GM13976 (cell line): ENCODE measurements around the gene SLC18A2.

ENCODE experiments used
- DNase-seq: peaks from one replicate; pipeline ENCODE4 v3.0.0; 2012; ENCODE audit warnings: low spot score
- CTCF ChIP-seq: IDR thresholded peaks from 2 replicates; pipeline ENCODE4 v1.5.1; 2012; ENCODE audit warnings: borderline replicate concordance, mild to moderate bottlenecking; ENCODE audit not compliant: insufficient read depth; ENCODE audit errors: extremely low read depth, missing control alignments, control extremely low read depth
- in situ Hi-C: fragments of 300-500 bp; cut with MboI; formaldehyde crosslinking; loops from one replicate; pipeline ENCODE4 v1.12.0; 2022; ENCODE audit warnings: low sequenced_read_pairs, mixed read lengths, inconsistent platforms; ENCODE audit not compliant: unreplicated experiment

SLC18A2 gene

GRCh38 chr10:117221156-117221711, 19.7 kb upstream of the SLC18A2 start:
- no peak for DNase-seq
- no peak for TF ChIP-seq CTCF
- in situ Hi-C loops = loop anchor here (25.0 kb wide), 1 partner anchor 1016 kb away; no protein-coding TSS in a partner anchor

DNA sequence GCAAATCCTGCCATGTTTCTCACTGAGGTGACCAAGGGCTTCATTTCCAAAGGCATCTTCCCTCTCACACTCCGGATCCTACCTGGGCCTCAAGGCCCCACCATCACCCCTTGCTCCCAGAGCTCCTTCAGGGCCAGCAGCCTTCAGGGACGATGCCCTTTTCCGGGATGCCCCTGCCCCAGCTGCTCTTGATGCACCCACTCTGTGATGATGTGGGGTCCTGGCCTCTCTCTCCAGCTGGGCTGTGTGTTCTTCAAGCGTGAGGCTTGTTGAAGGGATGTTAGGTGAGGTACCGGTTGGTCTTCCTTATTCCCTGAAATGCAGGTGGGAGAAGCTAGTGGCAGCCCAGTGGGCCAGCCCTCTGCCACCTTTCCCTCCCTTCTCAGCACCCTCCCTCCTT, 18.4 kb upstream of the SLC18A2 start:
- DNase-seq = no peak
- TF ChIP-seq CTCF = no peak
- in situ Hi-C loops = loop anchor here (25.0 kb wide), 1 partner anchor 1015 kb away; no protein-coding TSS in a partner anchor

DNA sequence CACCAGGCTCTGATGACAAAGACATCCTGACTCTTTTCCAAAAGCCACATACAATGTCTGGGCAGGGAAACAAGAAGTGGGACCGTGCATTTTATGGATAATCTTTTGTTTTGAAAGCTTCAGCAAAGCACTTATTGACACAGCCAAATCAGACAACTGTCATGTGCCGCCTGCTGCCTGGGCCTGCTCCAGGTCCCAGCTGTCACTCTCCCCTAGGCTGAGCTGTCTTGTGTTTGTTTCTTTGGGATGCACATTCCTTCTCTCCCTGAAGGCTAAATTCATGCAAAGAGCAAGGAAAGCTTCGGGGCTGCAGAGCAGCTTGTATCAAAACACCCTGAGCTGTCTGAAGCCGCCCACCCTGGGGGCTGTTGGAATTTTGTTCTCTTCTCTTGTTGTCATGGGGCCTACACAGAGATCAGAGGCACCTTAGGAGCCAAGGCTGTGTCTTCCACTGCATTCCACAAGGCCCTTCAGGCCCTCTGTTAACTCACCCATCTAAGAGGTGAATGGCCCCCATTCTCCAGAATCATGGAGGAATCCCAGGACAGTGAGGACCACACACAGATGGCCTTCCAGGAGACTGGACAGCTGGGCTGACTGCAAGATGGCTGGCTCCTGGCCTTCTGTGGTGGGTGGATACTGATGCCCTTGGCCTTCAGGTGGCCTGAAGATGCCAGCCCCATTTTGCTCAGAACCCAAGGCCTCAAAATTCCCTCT, 17.8 kb upstream of the SLC18A2 start:
- DNase-seq = no peak
- TF ChIP-seq CTCF = no peak
- in situ Hi-C loops = loop anchor here (25.0 kb wide), 1 partner anchor 1014 kb away; no protein-coding TSS in a partner anchor

DNA sequence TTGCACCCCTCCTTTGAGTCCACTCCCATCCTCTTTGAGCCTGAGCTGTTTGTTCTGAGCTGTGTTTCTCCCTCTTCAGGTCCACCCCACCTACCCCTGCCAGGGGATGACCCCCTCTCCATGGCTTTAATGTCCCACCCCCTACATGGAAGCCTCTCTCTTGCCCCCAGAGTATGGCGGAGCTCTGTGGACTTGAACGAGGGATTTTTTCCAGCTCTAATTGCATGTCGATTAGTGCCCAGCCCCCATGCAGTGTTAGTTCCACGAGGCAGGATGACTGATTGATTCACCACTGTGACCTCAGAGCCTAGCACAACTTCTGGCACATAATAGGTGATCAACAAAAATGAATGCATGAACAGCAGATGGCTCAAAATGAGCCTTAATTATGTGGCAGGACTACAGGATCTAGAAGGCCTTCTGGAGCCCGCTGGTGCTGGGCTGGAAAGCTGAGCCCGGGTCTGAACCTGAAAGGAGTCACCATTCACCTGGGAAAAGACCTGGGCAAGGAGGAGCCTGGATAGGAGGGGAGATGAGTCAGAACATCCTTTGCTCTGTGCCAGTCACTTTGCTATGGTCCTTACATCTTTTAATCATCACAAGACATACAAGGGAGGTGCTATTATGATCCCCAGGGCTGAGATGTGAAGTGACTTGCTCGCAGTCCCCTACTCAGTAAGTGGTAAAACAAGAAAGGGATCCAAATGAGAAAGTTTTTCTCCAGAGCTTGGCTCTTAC, 17.1 kb upstream of the SLC18A2 start:
- in situ Hi-C loops = loop anchor here (25.0 kb wide), 1 partner anchor 1013 kb away; no protein-coding TSS in a partner anchor
- no peak for DNase-seq
- no peak for TF ChIP-seq CTCF

- no peak for DNase-seq
- no peak for TF ChIP-seq CTCF
- in situ Hi-C loops = loop anchor here (25.0 kb wide), 1 partner anchor 1012 kb away; no protein-coding TSS in a partner anchor
Observed at GRCh38 chr10:117224881-117225280, 16.0 kb upstream of the SLC18A2 start.

GRCh38 chr10:117226813-117227451, 14.0 kb upstream of the SLC18A2 start:
- peak; percentile 53 for DNase-seq
- peak; percentile 50 for TF ChIP-seq CTCF
- in situ Hi-C loops = no loop called here
